BE2C (cell line): ENCODE measurements around the gene ZNF516.

Experiments used
- DNase-seq: peaks from one replicate; pipeline ENCODE4 v3.0.0-alpha.2; 2020
- H3K27me3 ChIP-seq: fragments of 250-450 bp; sonication (Bioruptor Pico); 2 replicates; pipeline ENCODE4 v1.5.1; 2020; ENCODE audit warnings: mild to moderate bottlenecking
- H3K36me3 ChIP-seq: fragments of 250-450 bp; sonication (Bioruptor Pico); 2 replicates; pipeline ENCODE4 v1.5.1; 2020; ENCODE audit warnings: mild to moderate bottlenecking
- H3K4me1 ChIP-seq: fragments of 250-450 bp; sonication (Bioruptor Pico); 2 replicates; pipeline ENCODE4 v1.5.1; 2020
- H3K4me3 ChIP-seq: 2 replicates; pipeline ENCODE4 v1.5.1; 2011; ENCODE audit warnings: low read depth, low read length
- H3K9me3 ChIP-seq: fragments of 250-450 bp; sonication (Bioruptor Pico); 2 replicates; pipeline ENCODE4 v1.5.1; 2020
- TF ChIP-seq, protein P1 (sequence below): IDR thresholded peaks from 2 replicates; pipeline ENCODE4 v1.5.1; 2012; ENCODE audit warnings: mild to moderate bottlenecking, low read depth, low read length

ZNF516 gene

DNA sequence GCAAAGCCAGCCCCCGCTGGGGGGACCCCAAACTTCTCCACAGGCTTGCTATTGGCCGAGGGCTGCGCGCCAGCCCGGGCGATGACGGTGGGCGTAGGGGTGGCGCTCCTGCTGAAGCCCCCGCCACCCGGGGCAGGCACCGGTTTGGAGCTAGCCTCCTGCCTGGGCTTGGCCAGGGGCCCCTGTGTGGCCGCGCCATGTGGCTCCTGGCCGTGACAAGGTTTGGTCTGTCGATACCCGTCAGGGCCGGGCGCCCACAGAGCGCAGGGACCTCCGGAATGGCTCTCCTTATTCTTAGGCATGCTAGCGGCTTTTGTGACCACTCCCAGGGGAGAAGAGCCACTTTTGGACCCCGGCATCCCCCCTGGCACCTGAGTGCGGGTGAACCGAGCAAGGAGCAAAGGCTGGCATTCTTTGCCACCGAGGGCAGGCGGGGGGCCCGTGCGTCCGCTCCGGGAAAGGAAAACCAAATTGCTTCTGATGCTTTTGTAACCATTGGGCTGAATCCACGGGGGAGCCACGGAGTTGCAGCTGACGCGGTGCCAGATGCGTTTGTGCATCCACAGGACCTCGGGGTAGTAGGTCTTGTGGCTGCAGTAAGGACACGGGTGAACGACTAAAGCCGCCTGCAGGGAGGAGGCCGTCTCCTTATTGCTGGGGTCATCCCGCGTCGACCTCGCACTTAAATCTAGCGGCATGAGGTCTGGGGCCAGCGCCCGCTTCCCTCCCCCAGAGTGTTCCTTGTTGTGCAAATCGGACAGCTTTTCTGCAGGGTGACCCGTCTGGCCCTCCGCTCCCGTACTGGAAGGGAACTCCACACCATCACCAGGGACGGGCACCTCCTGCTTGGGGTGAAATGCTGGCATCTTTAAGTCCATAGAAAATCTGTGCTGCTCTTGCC, 115.6 kb downstream of the ZNF516 start:
- DNase-seq = no peak
- no peaks in the 10 kb centered on the region for H3K9me3 ChIP-seq
- no peaks in the 10 kb centered on the region for H3K4me1 ChIP-seq
- H3K4me3 ChIP-seq = no peak overlapping the region
- H3K27me3 ChIP-seq = no peaks in the 10 kb centered on the region
- no peaks in the 10 kb centered on the region for H3K36me3 ChIP-seq
- TF ChIP-seq, protein P1, sequence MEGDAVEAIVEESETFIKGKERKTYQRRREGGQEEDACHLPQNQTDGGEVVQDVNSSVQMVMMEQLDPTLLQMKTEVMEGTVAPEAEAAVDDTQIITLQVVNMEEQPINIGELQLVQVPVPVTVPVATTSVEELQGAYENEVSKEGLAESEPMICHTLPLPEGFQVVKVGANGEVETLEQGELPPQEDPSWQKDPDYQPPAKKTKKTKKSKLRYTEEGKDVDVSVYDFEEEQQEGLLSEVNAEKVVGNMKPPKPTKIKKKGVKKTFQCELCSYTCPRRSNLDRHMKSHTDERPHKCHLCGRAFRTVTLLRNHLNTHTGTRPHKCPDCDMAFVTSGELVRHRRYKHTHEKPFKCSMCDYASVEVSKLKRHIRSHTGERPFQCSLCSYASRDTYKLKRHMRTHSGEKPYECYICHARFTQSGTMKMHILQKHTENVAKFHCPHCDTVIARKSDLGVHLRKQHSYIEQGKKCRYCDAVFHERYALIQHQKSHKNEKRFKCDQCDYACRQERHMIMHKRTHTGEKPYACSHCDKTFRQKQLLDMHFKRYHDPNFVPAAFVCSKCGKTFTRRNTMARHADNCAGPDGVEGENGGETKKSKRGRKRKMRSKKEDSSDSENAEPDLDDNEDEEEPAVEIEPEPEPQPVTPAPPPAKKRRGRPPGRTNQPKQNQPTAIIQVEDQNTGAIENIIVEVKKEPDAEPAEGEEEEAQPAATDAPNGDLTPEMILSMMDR = no peak

DNA sequence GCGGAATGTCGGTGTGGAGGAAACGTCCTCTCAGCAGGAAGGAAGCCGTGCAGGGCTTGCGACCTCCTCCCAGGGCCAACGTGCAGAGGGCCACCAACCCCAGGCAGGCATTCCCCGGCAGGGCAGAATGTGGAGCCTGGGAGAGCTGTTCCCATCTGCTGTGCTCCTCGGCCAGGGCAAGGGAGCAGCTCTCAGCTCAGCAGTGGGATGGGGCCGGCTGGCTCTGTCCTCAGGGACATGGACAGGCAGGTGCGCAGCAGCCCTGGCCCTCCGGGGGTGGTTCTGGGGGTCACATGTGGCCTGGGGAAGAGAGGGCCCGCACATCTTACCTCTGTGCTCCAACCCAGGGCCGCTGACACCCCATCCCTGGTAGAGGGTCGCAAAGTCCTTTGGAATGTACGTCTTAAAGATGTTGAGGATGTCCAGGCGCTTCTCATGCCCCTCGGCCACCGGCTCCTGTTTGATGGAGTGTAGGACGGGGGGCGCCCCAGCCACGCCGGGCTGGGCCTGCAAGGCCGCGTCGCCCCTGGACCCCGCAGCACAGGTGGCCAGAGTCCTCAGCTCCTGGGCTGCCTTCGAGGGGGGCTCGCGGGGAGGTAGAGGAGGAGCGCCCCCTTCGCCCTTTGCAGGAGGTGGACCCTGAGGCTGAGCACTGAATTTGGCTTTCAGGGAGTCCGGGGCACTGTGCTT, 116.4 kb downstream of the ZNF516 start:
- Histone ChIP-seq H3K36me3 (no peaks in the 10 kb centered on the region), H3K4me3 (no peak overlapping the region), H3K4me1 (no peaks in the 10 kb centered on the region), H3K9me3 (no peaks in the 10 kb centered on the region), H3K27me3 (no peaks in the 10 kb centered on the region)
- no peak for DNase-seq
- TF ChIP-seq, protein P1 = no peak

DNA sequence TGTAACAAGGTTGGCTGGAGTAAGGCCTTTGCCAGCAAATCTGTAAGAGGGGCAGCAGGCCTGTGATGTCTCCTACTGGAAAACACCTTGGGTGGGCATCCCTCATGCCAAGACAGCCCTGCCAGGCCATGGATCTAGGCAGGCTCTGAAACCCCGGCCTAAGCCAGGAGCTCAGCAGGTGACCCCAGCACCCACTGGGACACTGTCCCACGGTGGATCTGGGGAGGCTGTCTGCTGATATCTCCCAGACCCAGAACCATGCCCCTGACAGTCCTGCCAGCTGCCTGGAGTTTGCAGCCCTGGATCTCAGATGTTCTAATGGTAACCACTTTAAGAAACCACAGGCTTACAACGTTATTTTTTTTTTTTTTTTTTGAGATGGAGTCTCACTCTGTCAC, 117.7 kb downstream of the ZNF516 start:
- Histone ChIP-seq H3K36me3 (no peaks in the 10 kb centered on the region), H3K4me3 (no peak overlapping the region), H3K9me3 (no peaks in the 10 kb centered on the region), H3K27me3 (no peaks in the 10 kb centered on the region), H3K4me1 (no peaks in the 10 kb centered on the region)
- TF ChIP-seq, protein P1 = no peak
- no peak for DNase-seq

DNA sequence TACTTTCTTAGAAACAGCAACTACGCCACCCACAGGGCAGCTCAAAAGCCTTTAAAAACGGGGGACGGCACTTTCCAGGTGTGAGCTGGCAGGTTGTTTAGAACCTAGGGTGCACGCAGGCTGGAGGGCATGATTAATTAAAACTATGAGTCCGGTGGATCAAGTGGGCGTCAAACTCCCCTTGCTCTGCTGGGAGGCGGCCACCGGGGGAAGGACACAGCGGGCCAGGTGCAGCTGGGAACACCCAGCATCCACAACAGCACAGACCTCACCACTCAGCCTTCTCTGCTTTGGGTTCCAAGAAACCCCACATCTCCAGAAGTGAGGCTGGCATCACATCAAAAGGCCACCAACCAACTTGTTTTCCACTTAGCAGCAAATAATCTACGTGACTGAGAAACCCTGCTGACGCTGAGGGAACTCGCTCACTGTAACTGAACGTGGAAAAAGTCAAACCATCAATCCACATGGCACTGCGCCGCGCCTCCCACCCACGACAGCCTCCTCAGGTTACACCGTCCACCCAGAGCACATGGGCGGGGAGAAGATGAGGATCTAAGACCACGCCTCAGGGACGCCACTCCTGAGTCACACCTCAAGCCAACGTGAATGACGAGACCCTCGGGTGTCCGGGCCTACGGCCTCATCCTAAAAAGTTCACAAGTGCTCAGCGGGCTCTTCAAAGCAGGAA, 118.2 kb downstream of the ZNF516 start:
- Histone ChIP-seq H3K9me3 (no peaks in the 10 kb centered on the region), H3K4me3 (no peak overlapping the region), H3K27me3 (no peaks in the 10 kb centered on the region), H3K4me1 (no peaks in the 10 kb centered on the region), H3K36me3 (no peaks in the 10 kb centered on the region)
- DNase-seq = no peak
- TF ChIP-seq, protein P1 = no peak

DNA sequence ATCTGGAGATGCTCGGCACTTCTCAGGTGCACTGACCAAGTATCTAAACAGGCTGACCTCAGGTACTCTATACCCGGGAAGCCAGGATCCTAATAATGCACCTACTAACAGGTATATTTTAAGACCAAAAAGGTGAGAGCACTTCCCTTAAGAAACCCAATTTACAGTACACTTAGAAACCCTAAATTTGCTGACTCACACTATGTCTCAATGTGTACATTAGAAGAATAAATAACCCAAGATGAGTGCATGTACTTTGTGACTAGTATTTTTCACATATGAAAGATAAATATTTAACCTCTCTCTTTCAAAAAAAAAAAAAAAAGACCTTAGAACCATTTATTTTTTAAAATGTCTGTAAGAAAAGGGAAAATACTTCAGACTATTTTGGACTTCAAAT, 118.8 kb downstream of the ZNF516 start:
- Histone ChIP-seq H3K36me3 (no peaks in the 10 kb centered on the region), H3K27me3 (no peaks in the 10 kb centered on the region), H3K9me3 (no peaks in the 10 kb centered on the region), H3K4me3 (no peak overlapping the region), H3K4me1 (no peaks in the 10 kb centered on the region)
- no peak for DNase-seq
- TF ChIP-seq, protein P1 = no peak
